DOHH2 (cell line): ENCODE results near the gene CPLX3.

Experiments used
- EZH2phosphoT487 ChIP-seq: fragments of 200-600 bp; sonication (generic); IDR thresholded peaks from 2 replicates; pipeline ENCODE4 v1.6.1; 2017; ENCODE audit warnings: borderline replicate concordance, mild to moderate bottlenecking, antibody characterized with exemption, low read length, moderate library complexity, mixed read lengths
- TF ChIP-seq, protein P1 (sequence below): fragments of 200-600 bp; sonication (generic); IDR thresholded peaks from one replicate; pipeline ENCODE4 v1.5.1; 2014; ENCODE audit warnings: antibody characterized with exemption, mild to moderate bottlenecking, low read depth, low read length; ENCODE audit not compliant: poor library complexity, severe bottlenecking

DNA sequence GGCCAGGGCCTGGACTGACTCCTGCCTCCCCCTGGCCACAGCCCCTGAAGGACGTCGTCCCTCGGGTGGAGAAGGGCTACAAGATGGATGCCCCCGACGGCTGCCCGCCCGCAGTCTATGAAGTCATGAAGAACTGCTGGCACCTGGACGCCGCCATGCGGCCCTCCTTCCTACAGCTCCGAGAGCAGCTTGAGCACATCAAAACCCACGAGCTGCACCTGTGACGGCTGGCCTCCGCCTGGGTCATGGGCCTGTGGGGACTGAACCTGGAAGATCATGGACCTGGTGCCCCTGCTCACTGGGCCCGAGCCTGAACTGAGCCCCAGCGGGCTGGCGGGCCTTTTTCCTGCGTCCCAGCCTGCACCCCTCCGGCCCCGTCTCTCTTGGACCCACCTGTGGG, 24.1 kb upstream of the CPLX3 start:
- TF ChIP-seq, protein P1, sequence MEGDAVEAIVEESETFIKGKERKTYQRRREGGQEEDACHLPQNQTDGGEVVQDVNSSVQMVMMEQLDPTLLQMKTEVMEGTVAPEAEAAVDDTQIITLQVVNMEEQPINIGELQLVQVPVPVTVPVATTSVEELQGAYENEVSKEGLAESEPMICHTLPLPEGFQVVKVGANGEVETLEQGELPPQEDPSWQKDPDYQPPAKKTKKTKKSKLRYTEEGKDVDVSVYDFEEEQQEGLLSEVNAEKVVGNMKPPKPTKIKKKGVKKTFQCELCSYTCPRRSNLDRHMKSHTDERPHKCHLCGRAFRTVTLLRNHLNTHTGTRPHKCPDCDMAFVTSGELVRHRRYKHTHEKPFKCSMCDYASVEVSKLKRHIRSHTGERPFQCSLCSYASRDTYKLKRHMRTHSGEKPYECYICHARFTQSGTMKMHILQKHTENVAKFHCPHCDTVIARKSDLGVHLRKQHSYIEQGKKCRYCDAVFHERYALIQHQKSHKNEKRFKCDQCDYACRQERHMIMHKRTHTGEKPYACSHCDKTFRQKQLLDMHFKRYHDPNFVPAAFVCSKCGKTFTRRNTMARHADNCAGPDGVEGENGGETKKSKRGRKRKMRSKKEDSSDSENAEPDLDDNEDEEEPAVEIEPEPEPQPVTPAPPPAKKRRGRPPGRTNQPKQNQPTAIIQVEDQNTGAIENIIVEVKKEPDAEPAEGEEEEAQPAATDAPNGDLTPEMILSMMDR, result no peak
- no peak for TF ChIP-seq EZH2phosphoT487
